Measurements from ENCODE around the gene PPM1H. TPM values are rescaled to one million over a fixed set of nuclear protein-coding genes. Genes with fewer than 3 reads are reported as not detected.
"Not testable (repeated sequence)": the region's sequence is repeated elsewhere in the genome, so short reads cannot be mapped to it uniquely, and the experiment has no call there.

Gene PPM1H
- total RNA-seq, 2 experiments from 2014 or later, result 0.07 TPM; not detected in 1

DNA sequence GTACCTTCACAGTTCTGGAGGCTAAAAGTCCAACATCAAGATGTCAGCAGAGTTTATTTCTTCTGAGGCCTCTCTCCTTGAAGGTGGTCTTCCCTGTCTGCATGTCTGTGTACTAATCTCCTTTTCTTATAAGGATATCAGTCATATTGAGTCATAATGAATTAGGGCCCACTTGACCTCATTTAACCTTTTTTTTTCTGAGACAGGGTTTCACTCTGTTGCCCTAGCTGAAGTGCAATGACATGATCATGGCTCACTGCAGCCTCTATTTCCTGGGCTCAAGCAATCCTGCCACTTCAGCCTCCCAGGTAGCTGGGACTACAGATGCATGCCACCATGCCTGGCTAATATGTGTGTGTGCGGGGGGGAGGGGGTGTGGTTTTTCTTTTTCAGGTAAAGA lies 41.7 kb downstream of the PPM1H start:
- no peak overlapping the region for H3K4me3 Mint-ChIP-seq
- intact Hi-C loops (cut with micrococcal nuclease), result no loop called here
- peaks cover 4% of the 10 kb centered on the region for H3K4me1 Mint-ChIP-seq (ENCODE audit: low read depth)
- ChIA-PET CTCF (interaction anchor here (0.9 kb wide), 1 partner anchor 99 kb away, joined by 3 read pairs; no protein-coding TSS in a partner anchor), POLR2A (no interaction called here)
- TF ChIP-seq, protein P1, sequence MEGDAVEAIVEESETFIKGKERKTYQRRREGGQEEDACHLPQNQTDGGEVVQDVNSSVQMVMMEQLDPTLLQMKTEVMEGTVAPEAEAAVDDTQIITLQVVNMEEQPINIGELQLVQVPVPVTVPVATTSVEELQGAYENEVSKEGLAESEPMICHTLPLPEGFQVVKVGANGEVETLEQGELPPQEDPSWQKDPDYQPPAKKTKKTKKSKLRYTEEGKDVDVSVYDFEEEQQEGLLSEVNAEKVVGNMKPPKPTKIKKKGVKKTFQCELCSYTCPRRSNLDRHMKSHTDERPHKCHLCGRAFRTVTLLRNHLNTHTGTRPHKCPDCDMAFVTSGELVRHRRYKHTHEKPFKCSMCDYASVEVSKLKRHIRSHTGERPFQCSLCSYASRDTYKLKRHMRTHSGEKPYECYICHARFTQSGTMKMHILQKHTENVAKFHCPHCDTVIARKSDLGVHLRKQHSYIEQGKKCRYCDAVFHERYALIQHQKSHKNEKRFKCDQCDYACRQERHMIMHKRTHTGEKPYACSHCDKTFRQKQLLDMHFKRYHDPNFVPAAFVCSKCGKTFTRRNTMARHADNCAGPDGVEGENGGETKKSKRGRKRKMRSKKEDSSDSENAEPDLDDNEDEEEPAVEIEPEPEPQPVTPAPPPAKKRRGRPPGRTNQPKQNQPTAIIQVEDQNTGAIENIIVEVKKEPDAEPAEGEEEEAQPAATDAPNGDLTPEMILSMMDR (IDR thresholded peaks at IDR 0.05), result no peak
- no peaks in the 10 kb centered on the region for H3K27me3 Mint-ChIP-seq
- H3K27ac Mint-ChIP-seq, result no peak overlapping the region
- no peaks in the 10 kb centered on the region for H3K9me3 Mint-ChIP-seq
- DNase-seq (no peak), ATAC-seq (no peak)
- H3K36me3 Mint-ChIP-seq (ENCODE audit: low read depth), result no peaks in the 10 kb centered on the region

DNA sequence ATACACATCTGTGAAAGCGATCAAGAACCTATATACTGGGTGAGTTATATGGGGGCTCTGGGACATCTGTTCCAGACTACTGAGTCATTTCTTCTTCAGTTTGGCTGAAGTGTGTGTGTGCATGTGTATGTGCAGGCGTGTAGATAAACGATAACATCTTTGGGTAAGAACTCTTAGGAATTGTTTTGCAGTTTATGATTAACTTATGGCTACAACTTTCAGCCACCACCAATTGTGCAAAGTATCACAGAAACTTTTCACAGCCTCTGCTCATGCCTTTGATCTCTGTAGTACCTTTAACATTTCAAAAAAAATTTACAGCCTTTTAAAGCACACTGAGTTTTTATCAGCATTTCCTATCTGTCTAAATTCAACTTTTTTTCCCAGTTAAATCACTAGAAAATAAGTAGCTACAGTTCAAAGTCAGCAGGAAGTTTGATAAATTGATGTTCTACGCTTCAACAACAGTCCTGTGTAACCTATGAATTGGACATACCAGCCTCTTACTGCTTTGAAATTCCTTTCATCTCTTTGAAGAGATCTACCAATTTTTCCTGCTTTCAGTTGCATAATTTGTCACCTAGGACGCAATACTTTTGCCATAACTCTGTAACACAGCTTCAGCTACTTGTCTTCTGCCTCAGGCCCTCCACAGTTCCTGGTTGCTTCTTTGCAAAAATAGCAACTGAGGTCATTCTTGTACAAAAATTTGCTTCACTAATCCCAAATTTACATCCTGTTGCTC lies 43.0 kb downstream of the PPM1H start:
- intact Hi-C loops (cut with micrococcal nuclease), result no loop called here
- no peaks in the 10 kb centered on the region for H3K36me3 Mint-ChIP-seq (ENCODE audit: low read depth)
- H3K27me3 Mint-ChIP-seq, result no peaks in the 10 kb centered on the region
- TF ChIP-seq, protein P1 (IDR thresholded peaks at IDR 0.05), result no peak
- no peak overlapping the region for H3K27ac Mint-ChIP-seq
- DNase-seq, result no peak
- CTCF ChIA-PET, result no interaction called here
- H3K9me3 Mint-ChIP-seq, result no peaks in the 10 kb centered on the region
- no peak for ATAC-seq
- no peak overlapping the region for H3K4me3 Mint-ChIP-seq
- H3K4me1 Mint-ChIP-seq (ENCODE audit: low read depth), result peaks cover 4% of the 10 kb centered on the region
- POLR2A ChIA-PET, result no interaction called here

DNA sequence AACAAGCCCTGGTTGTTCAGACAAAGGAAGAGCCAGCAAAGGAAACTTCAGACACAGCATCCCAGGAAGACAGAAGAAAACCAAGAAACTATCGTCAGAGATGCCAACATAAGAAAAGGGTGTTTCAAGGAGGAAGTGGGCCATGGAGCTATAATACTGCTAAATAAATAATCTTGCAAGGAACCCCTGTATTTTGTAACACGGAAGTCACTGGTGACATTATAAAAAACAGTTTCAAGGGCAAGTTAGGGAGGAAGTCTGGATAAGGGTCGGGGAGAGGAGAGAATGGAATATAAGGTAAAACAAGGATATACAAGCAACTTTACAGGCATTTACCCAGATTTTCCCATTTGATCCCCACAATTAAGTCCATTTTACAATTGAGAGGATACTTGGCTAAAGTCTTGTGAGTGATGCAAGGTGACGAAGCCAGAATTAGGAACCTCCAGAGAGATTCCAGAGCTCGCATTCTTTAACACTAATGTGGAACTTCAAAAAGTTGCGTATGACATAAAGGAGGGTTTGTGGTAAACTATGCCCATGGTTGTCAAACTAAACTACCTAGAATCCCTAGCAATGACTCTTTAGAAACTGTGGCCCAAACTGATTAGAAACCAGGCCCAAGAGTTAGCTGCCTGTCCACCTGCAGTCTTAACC lies 46.4 kb downstream of the PPM1H start:
- POLR2A ChIA-PET, result no interaction called here
- no peaks in the 10 kb centered on the region for H3K36me3 Mint-ChIP-seq (ENCODE audit: low read depth)
- DNase-seq (no peak), ATAC-seq (no peak)
- TF ChIP-seq, protein P1 (IDR thresholded peaks at IDR 0.05), result no peak
- H3K4me3 Mint-ChIP-seq, result no peak overlapping the region
- intact Hi-C loops (cut with micrococcal nuclease), result no loop called here
- H3K27ac Mint-ChIP-seq, result no peak overlapping the region
- H3K4me1 Mint-ChIP-seq (ENCODE audit: low read depth), result peaks cover 4% of the 10 kb centered on the region
- no peaks in the 10 kb centered on the region for H3K9me3 Mint-ChIP-seq
- CTCF ChIA-PET, result interaction anchor here (1.0 kb wide), 1 partner anchor 180 kb away, joined by 3 read pairs; no protein-coding TSS in a partner anchor
- H3K27me3 Mint-ChIP-seq, result no peaks in the 10 kb centered on the region

DNA sequence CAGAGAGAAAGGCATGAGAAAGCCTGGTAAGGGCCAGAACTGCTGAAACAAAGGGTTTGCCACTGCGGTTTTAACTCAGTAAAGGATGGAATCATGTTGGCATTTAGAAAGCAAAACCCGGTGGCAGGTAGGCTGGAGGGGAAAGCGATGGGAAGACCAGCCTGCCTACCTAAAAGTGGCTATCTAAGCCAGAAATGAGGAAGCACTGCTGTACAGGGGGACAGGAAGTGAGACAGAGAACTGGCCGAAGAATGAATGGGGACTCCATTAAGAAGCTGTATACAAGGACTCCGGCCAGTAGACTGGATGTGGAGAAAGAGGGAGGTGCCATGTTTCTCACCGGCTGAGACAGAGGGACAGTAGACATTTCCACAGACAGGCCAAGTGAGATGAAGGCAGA lies 48.2 kb downstream of the PPM1H start:
- intact Hi-C loops (cut with micrococcal nuclease), result no loop called here
- no peaks in the 10 kb centered on the region for H3K9me3 Mint-ChIP-seq
- H3K36me3 Mint-ChIP-seq (ENCODE audit: low read depth), result no peaks in the 10 kb centered on the region
- ATAC-seq (no peak), DNase-seq (no peak)
- ChIA-PET CTCF (no interaction called here), POLR2A (no interaction called here)
- H3K4me1 Mint-ChIP-seq (ENCODE audit: low read depth), result peaks cover 4% of the 10 kb centered on the region
- no peak overlapping the region for H3K27ac Mint-ChIP-seq
- no peaks in the 10 kb centered on the region for H3K27me3 Mint-ChIP-seq
- TF ChIP-seq, protein P1 (IDR thresholded peaks at IDR 0.05), result no peak
- H3K4me3 Mint-ChIP-seq, result no peak overlapping the region

DNA sequence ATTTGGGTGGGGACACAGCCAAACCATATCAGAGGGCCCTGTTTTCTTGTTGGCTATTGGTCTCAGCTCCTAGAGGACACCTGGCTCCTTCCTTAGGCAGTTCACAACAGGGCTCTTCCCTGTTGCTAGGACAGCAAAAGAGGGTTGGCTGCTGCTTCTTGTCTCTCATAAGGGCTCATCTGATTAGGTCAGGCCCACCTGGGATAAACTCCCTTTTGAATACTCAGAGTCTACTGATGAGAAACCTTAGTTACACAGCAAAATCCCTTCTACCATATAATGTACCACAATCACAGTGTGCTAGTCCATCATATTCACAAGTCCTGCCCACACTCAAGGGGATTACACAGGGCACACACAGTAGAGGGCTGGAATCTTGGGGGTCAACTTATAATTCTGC lies 49.7 kb downstream of the PPM1H start:
- H3K9me3 Mint-ChIP-seq, result no peaks in the 10 kb centered on the region
- H3K4me1 Mint-ChIP-seq (ENCODE audit: low read depth), result no peaks in the 10 kb centered on the region
- no peaks in the 10 kb centered on the region for H3K36me3 Mint-ChIP-seq (ENCODE audit: low read depth)
- ATAC-seq (no peak), DNase-seq (no peak)
- H3K27ac Mint-ChIP-seq, result no peak overlapping the region
- intact Hi-C loops (cut with micrococcal nuclease), result no loop called here
- TF ChIP-seq, protein P1 (IDR thresholded peaks at IDR 0.05), result no peak
- ChIA-PET POLR2A (no interaction called here), CTCF (no interaction called here)
- H3K27me3 Mint-ChIP-seq, result peaks cover 6% of the 10 kb centered on the region
- H3K4me3 Mint-ChIP-seq, result no peak overlapping the region

DNA sequence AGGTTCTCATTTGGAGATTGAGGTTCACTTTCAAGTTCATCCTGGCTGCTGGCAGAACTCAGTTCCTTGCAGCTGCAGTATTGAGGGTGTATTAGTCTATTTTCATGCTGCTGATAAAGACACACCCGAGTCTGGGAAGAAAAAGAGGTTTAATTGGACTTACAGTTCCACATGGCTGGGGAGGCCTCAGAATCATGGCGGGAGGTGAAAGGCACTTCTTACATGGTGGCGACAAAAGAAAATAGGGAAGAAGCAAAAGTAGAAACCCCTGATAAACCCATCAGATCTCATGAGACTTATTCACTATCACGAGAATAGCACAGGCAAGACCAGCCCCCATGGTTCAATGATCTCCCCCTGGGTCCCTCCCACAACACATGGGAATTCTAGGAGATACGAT lies 50.1 kb downstream of the PPM1H start:
- CTCF ChIA-PET; H3K27ac Mint-ChIP-seq; H3K36me3 Mint-ChIP-seq (ENCODE audit: low read depth); intact Hi-C loops (cut with micrococcal nuclease); DNase-seq; H3K4me1 Mint-ChIP-seq (ENCODE audit: low read depth); H3K9me3 Mint-ChIP-seq; ATAC-seq; H3K4me3 Mint-ChIP-seq; H3K27me3 Mint-ChIP-seq; POLR2A ChIA-PET: not testable (repeated sequence)

Measured in activated CD8-positive, alpha-beta T cell treated with anti-CD3 and anti-CD28 coated beads for 36 hours (primary cell).